Stomach (tissue), 9 donors: Measurements from ENCODE around the gene MYH6. TPM values are rescaled to one million over a fixed set of nuclear protein-coding genes. Genes with fewer than 3 reads are reported as not detected.
"Not testable (repeated sequence)": the region's sequence is repeated elsewhere in the genome, so short reads cannot be mapped to it uniquely, and the experiment has no call there.

ENCODE experiments used
- DNase-seq, 2 donors: peaks; one replicate each; pipeline versions ENCODE4 v3.0.0 to v3.0.0-alpha.2; 2013 to 2019
- H3K27ac ChIP-seq, 5 donors: fragments of 200-600 bp in 4 of 5; sonication (generic) in 4 of 5; one replicate each; pipeline ENCODE4 v1.5.1; 2013 to 2019; ENCODE audit warnings: mild to moderate bottlenecking in 1 of 5, moderate library complexity in 1 of 5
- H3K27me3 ChIP-seq, 3 donors: fragments of 200-600 bp; sonication (generic); one replicate each; pipeline ENCODE4 v1.5.1; 2017 to 2019; ENCODE audit warnings: mixed run types in 1 of 3
- H3K36me3 ChIP-seq, 4 donors: fragments of 200-600 bp; sonication (generic); 1 replicate in 3 of 4; 2 replicates in 1 of 4; pipeline ENCODE4 v1.5.1; 2016 to 2019
- H3K4me1 ChIP-seq, 4 donors: fragments of 200-600 bp; sonication (generic); one replicate each; pipeline ENCODE4 v1.5.1; 2016 to 2019
- H3K4me3 ChIP-seq, 4 donors: fragments of 200-600 bp; sonication (generic) in 3 of 4; one replicate each; pipeline ENCODE4 v1.5.1; 2016 to 2019; ENCODE audit warnings: mild to moderate bottlenecking in 1 of 4
- H3K9me3 ChIP-seq, 4 donors: fragments of 200-600 bp; sonication (generic); one replicate each; pipeline ENCODE4 v1.5.1; 2016 to 2019
- EP300 ChIP-seq: sonication (generic); formaldehyde crosslinking; IDR thresholded peaks from one replicate; pipeline ENCODE4 v1.6.1; 2017; ENCODE audit warnings: antibody characterized with exemption
- POLR2A ChIP-seq, 4 donors: fragments of 450-650 bp; IDR thresholded peaks; one replicate each; pipeline ENCODE4 v1.6.1; 2016; ENCODE audit warnings: antibody characterized with exemption in 4 of 4, control low read depth in 2 of 4, mild to moderate bottlenecking in 1 of 4, moderate library complexity in 1 of 4
- POLR2AphosphoS5 ChIP-seq, 3 donors: sonication (generic); formaldehyde crosslinking; IDR thresholded peaks; one replicate each; pipeline ENCODE4 v1.6.1; 2016; ENCODE audit warnings: antibody characterized with exemption in 3 of 3
- WGBS, 5 donors: extraction: QIAGEN DNeasy Blood & Tissue Kit in 3 of 5; methylation state at CpG; one replicate each; pipeline versions ENCODE4 v1.1.5 to v1.1.7; 2013 to 2018; 5-methylcytosine and 5-hydroxymethylcytosine counted together
- intact Hi-C: fragments of 100-400 bp; cut with DNase I; formaldehyde crosslinking; loops from one replicate; pipeline ENCODE4 v1.15.1; 2023; ENCODE audit warnings: low total_unique reads
- polyA plus RNA-seq, 3 donors: library from polyadenylated mRNA; stranded (reverse); fragments of 200-250 nt; gene quantifications; one replicate each; pipeline ENCODE4 v1.2.3, GENCODE V29; 2013
- total RNA-seq, 5 donors: library from RNA; depleted of rRNA; stranded (reverse); fragments of >200 nt; gene quantifications; one replicate each; pipeline versions ENCODE4 v1.1.0 to v1.2.3, GENCODE V29; 2014 to 2016
- TF ChIP-seq, protein P1 (sequence below), 7 experiments: fragments of 450-650 bp in 4 of 7; fragments of 200-600 bp in 3 of 7; sonication (generic) in 3 of 7; IDR thresholded peaks; one replicate each; pipeline ENCODE4 v1.5.1; 2016 to 2019; ENCODE audit warnings: antibody characterized with exemption in 7 of 7, control low read depth in 2 of 7, mild to moderate bottlenecking in 1 of 7
- donor health status: healthy with polysubstance abuse.
- donor health status: Bipolar disorder and iron deficiency.
- donor health status: healthy.

The MYH6 gene
- total and polyA plus RNA-seq, 8 donors = 0.37 to 3.2 (median 0.97) TPM; not detected in 4

DNA sequence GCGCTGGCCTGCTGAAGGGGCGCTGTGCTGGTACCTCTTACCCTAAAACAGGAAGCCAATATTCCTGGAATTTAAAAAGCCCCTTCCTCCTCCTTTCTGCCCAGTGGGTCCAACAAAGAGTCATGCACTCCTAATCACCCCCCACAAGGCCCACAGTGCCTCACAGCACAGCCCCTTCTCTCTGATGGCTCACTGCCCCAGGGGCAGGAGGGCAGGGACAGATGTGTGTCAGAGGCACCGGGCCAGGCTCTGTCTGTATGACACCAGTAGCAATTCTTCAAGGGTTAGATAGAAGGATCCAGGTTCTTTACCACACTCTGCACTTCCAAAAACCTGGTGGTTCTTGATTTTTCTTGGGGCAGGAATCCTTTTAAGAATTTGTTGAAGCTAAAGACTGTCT is 8.9 kb downstream of the MYH6 start:
- H3K27ac ChIP-seq = no peak overlapping the region
- DNase-seq = no peak
- 87 to 96% (median 91%) methylated on average over 3 of the region's 3 CpGs for WGBS, 5 donors
- no peaks in the 10 kb centered on the region for H3K4me1 ChIP-seq
- TF ChIP-seq EP300 (no peak), POLR2AphosphoS5 (IDR thresholded peaks at IDR 0.05) (no peak), POLR2A (IDR thresholded peaks at IDR 0.05) (no peak)
- TF ChIP-seq, protein P1, sequence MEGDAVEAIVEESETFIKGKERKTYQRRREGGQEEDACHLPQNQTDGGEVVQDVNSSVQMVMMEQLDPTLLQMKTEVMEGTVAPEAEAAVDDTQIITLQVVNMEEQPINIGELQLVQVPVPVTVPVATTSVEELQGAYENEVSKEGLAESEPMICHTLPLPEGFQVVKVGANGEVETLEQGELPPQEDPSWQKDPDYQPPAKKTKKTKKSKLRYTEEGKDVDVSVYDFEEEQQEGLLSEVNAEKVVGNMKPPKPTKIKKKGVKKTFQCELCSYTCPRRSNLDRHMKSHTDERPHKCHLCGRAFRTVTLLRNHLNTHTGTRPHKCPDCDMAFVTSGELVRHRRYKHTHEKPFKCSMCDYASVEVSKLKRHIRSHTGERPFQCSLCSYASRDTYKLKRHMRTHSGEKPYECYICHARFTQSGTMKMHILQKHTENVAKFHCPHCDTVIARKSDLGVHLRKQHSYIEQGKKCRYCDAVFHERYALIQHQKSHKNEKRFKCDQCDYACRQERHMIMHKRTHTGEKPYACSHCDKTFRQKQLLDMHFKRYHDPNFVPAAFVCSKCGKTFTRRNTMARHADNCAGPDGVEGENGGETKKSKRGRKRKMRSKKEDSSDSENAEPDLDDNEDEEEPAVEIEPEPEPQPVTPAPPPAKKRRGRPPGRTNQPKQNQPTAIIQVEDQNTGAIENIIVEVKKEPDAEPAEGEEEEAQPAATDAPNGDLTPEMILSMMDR (IDR thresholded peaks at IDR 0.05) = no peak
- peaks cover 0 to 28% (median 4%) of the 10 kb centered on the region in 3 donors for H3K27me3 ChIP-seq
- no peak overlapping the region for H3K4me3 ChIP-seq
- no peaks in the 10 kb centered on the region for H3K9me3 ChIP-seq
- H3K36me3 ChIP-seq = no peaks in the 10 kb centered on the region
- intact Hi-C loops = no loop called here

DNA sequence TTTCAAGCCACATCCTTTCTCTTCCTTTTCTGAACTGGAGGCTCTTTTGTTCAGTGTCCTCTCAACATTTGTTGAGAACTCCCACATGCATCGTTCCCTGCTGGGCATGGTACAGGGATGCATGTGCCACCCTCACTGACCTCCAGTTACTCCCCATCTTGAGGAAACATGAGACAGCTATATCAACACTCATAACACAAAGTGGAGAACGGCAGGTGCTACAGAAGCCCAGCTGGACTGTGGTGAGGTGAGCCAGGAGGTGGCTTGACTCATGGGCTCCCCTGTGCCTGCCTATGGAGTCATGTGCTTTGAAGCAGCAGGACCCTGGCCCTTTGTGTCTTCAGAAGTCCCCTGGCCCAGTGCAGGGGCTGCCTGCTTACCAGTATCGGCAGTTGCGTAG is 9.7 kb downstream of the MYH6 start:
- TF ChIP-seq POLR2AphosphoS5 (IDR thresholded peaks at IDR 0.05) (no peak), EP300 (no peak), POLR2A (IDR thresholded peaks at IDR 0.05) (no peak)
- TF ChIP-seq, protein P1 (IDR thresholded peaks at IDR 0.05) = no peak
- no peak for DNase-seq
- Histone ChIP-seq H3K4me1 (no peaks in the 10 kb centered on the region), H3K27me3 (peaks cover 0 to 20% (median 4%) of the 10 kb centered on the region in 3 donors), H3K27ac (no peak overlapping the region), H3K9me3 (no peaks in the 10 kb centered on the region), H3K36me3 (no peaks in the 10 kb centered on the region), H3K4me3 (no peak overlapping the region)
- WGBS, 5 donors = 76 to 85% (median 81%) methylated on average over 4 of the region's 4 CpGs
- intact Hi-C loops = no loop called here

DNA sequence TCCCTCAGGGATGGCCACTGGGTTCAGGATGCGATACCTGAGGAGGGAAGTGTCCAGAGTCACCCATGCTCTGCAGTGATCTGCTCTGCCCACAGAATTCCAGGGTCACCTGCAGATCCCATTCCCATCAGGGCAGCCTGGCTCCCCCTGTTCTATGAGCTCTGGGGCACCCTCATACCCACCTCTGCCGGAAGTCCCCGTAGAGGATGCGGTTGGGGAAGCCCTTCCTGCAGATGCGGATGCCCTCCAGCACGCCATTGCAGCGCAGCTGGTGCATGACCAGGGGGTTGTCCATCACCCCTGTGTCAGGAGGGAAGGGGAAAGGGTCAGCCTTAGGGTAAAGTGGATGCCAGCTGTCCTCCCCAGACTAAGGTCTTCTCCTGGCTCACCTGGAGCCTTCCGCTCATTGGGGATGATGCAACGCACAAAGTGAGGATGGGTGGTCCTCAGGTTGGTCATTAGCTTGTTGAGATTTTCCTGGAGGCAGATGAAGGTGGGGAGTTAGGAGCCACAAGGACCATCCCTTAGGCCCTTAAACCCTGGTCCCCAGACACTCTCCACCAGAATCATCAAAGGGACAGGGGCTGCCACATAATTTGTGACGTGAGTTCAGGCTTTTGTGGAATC is 11.2 kb downstream of the MYH6 start:
- no peaks in the 10 kb centered on the region for H3K36me3 ChIP-seq
- H3K4me3 ChIP-seq = no peak overlapping the region
- no peak for DNase-seq
- intact Hi-C loops = no loop called here
- TF ChIP-seq POLR2AphosphoS5 (IDR thresholded peaks at IDR 0.05) (no peak), POLR2A (IDR thresholded peaks at IDR 0.05) (no peak), EP300 (no peak)
- TF ChIP-seq, protein P1 (IDR thresholded peaks at IDR 0.05) = no peak
- 82 to 97% (median 92%) methylated on average over 4 to 10 of the region's 10 CpGs for WGBS, 5 donors
- no peak overlapping the region for H3K27ac ChIP-seq
- H3K27me3 ChIP-seq = peaks cover 0 to 6% (median 0%) of the 10 kb centered on the region in 3 donors
- no peaks in the 10 kb centered on the region for H3K4me1 ChIP-seq
- no peaks in the 10 kb centered on the region for H3K9me3 ChIP-seq

DNA sequence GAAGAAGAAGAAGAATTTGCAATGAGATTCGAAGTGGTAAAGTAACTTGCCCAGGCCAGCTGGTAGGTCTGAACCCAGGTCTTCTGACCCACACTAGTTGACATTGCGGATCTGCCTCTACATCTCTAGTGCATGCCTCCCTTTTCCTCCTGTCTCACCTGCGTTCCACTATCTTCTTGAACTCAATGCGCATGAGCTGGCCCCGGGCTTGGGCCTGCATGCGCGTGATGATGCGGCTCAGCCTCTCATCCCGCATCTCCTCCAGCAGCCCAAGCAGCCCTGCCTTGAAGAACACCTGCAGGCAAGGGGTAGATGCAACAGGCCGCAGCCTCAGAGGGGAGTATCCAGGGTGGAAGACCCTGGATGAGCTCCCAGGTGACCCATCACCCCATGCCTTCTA is 11.9 kb downstream of the MYH6 start:
- 84 to 93% (median 91%) methylated on average over 10 of the region's 10 CpGs for WGBS, 5 donors
- no peaks in the 10 kb centered on the region for H3K9me3 ChIP-seq
- no peak overlapping the region for H3K27ac ChIP-seq
- H3K27me3 ChIP-seq = peaks cover 0 to 4% (median 0%) of the 10 kb centered on the region in 3 donors
- no peaks in the 10 kb centered on the region for H3K4me1 ChIP-seq
- no peak for DNase-seq
- H3K4me3 ChIP-seq = no peak overlapping the region
- H3K36me3 ChIP-seq = no peaks in the 10 kb centered on the region
- TF ChIP-seq EP300 = no peak
- intact Hi-C loops = no loop called here

DNA sequence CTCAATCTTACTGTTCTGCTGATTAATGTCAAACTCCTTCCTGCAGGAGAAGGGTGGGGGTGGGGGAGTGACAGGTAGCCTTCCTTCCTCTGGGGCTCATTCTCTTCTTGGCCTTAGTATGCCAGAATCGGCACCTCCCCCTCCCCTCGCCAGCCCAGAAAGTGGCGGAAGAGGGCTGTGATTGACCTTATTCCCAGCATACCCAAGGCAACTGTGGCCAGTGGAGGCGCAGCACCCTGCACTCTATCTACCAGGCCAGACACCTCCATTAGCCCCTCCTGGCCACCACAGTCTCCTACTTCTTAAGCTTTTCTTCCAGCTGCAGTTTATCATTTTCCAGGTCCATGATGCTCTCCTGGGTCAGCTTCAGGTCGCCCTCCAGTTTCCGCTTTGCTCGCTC is 15.5 kb downstream of the MYH6 start:
- intact Hi-C loops = no loop called here
- WGBS, 5 donors = 70 to 79% (median 77%) methylated on average over 7 of the region's 7 CpGs
- no peaks in the 10 kb centered on the region for H3K36me3 ChIP-seq

DNA sequence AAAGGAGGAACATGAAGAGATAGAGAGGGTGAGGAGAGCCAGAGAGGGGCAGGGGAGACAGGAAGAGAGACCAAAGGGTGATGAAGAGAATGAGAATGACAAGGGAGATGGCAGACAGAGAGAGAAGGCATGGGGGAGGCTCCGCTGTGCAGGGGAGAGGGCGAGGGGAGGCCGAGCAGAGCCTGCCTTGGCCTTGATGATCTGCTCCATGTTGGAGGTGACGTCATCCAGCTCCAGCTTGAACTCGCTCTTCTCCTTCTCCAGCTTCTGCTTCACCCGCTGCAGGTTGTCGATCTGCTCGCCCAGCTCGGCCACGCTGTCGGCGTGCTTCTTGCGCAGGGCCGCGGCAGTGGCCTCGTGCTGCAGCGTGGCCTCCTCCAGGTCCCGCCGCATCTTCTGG is 18.2 kb downstream of the MYH6 start:
- H3K4me1 ChIP-seq, H3K27me3 ChIP-seq, H3K36me3 ChIP-seq, H3K4me3 ChIP-seq, DNase-seq, H3K9me3 ChIP-seq, intact Hi-C loops, H3K27ac ChIP-seq: not testable (repeated sequence)
- WGBS, 5 donors = 70 to 97% (median 90%) methylated on average over 3 to 5 of the region's 19 CpGs

More for the DNA sequence above, 15.5 kb downstream of the MYH6 start:
- H3K27me3 ChIP-seq = peaks cover 0 to 9% (median 0%) of the 10 kb centered on the region in 3 donors
- no peak overlapping the region for H3K27ac ChIP-seq
- H3K4me1 ChIP-seq = no peaks in the 10 kb centered on the region
- H3K9me3 ChIP-seq = no peaks in the 10 kb centered on the region
- no peak overlapping the region for H3K4me3 ChIP-seq
- TF ChIP-seq EP300 = no peak
- TF ChIP-seq POLR2A (IDR thresholded peaks at IDR 0.05) = no peak
- TF ChIP-seq, protein P1 (IDR thresholded peaks at IDR 0.05) = no peak
- no peak for TF ChIP-seq POLR2AphosphoS5 (IDR thresholded peaks at IDR 0.05)
- DNase-seq = no peak
